GM19372 (cell line): ENCODE measurements around the gene PLCB4.

Experiments used
- ATAC-seq: cut with Tn5 transposase; IDR thresholded peaks from one replicate; pipeline ENCODE4 v1.9.1; 2021; ENCODE audit warnings: mild to moderate bottlenecking, low read depth, moderate library complexity; ENCODE audit not compliant: unreplicated experiment

PLCB4 gene

DNA sequence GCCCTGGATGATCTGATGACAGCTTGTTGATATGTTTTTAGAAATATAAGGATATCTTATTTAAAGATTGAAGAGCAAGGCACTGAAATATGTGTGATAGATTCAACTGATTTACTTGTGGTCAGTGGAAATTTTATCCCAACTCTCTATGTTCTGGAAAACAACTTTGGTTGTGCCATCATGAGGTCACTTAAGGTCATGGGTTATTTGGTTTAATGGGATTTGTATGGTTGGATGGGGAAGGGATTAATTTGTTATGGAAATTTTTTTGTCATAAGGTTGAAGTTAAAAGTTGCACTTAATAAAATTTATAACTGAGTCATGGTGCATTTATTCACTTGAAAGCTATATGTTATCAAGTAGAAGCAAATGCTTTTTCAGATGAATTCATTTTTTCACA lies 231.2 kb downstream of the PLCB4 start:
- no peak for ATAC-seq

DNA sequence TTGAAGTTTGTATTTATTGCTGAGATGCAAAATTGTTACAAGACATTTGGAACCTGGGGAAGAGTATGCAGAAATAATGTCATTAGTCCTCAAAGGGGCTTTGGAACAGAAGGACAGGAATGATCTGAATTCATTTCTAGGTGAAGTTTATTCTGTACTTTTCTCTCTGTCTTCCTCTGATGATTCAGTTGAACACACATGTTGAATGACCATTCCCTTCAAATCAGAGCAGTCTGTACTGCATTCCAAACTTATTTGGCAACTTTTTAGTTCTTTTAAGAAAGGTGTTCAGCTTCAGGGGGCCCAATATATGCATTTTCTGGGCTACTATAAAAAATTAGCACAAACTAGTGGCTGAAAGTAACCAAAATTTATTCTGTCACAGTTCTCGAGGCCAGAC lies 231.6 kb downstream of the PLCB4 start:
- ATAC-seq: no peak

DNA sequence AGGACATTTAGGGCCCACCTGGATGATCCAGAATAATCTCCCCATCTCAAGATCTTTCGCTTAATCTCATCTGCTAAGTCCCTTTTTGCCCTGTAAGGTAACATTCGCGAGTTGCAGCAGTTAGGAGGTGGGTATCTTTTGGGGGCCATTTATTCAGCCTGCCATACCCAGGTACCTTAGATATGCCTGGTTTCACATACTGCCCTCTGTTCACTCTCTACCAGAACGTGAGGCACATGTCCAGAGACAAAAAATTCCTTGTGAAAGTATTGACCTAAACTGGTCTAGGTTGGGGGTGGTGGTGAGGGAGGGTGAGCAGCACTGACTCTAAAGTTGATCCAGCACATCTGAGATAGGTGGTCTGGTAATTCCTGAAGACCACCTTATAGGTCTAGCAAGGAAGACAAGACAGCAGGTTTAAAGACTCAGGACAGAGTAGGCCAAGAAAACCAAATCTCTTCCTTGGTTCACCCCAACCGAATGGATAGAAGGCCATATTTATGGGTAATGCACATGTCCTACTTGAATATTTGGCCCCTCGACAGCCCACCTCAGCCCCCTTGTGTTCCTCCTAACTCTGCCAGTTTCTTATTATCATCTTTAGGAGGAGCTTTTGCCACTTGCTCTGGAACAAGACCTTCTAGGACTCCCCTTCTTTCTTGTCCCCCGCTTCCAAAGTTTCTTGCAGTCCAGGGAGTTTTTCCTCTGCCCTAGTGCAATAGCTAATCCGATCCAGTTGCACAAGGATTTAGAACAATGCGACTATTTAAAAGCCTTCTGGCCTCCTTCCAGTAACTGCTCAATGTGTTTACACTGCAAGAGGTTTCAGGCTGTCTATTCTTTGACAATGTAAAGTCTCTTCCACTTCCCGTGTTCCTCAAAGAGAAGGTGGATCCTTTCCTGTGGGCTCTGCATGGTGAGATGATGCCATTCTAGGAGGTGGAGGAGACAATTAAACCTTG lies 232.5 kb downstream of the PLCB4 start:
- ATAC-seq: no peak

DNA sequence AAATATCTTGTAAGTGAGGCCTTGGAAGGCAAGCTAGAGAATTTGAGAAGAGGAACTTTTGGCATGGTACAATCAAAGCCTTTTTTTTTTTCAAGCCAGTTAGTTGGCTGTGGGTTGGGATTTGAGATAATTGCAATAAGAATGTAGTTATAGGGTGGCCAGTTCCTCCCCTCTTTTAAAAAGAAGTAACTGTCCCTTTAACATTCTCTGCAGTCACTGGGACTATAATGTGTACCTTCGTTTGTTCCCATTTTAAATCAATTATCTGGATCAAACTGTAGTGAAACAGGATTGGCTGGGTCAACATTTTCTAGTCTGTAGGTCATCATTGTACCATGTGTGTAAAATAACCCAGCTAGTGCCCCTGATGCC lies 233.2 kb downstream of the PLCB4 start:
- no peak for ATAC-seq

GRCh38 chr20:9306521-9306920 lies 237.6 kb downstream of the PLCB4 start:
- no peak for ATAC-seq

GRCh38 chr20:9308056-9308455 lies 239.2 kb downstream of the PLCB4 start:
- no peak for ATAC-seq

DNA sequence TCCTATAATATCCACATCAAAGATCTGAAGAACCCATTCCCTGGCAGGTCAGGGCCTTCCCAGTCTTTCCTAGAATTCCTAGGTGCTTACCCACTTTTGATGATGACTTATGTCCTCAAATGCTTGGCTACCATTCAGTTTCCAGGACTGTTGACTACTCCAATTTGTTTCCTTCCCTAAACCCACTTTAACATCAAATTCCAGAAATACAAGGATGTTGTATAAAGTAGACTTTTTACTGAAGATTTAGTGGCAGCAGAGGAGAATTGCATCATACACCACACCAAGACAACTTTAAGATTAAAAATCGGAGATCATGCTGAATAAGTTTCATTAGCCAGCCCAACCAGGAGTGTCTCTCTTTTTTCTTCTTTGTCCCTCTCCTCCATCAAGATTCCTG lies 242.2 kb downstream of the PLCB4 start:
- ATAC-seq: no peak

DNA sequence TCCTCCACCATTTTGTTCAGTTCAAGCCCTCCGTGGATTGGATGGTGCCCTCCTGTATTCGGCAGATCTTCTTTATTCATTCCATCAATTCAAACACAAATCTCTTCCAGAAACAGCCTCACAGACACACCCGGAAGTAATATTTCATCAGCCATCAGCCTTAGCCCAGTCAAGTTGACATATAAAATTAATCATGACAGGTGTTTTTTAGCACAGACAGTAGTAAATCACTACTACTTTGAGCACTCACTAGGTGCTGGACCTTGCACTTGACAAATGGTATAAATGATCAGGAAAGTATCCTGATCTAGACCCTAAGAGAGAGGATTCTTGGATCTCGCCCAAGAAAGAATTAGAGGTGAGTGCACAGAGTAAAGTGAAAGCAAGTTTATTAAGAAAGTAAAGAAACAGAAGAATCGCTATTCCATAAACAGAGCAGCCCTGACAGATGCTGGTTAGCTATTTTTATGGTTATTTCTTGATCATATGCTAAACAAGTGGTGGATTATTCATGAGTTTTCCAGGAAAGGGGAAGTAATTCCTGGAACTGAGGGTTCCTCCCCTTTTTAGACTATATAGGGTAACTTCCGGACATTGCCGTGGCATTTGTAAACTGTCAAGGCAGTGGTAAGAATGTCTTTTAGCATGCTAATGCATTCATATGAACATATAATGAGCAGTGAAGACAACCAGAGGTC lies 250.9 kb downstream of the PLCB4 start:
- no peak for ATAC-seq

GRCh38 chr20:9321007-9321406 lies 252.1 kb downstream of the PLCB4 start:
- no peak for ATAC-seq

- no peak for ATAC-seq
Observed at GRCh38 chr20:9322661-9323060, 253.8 kb downstream of the PLCB4 start.

DNA sequence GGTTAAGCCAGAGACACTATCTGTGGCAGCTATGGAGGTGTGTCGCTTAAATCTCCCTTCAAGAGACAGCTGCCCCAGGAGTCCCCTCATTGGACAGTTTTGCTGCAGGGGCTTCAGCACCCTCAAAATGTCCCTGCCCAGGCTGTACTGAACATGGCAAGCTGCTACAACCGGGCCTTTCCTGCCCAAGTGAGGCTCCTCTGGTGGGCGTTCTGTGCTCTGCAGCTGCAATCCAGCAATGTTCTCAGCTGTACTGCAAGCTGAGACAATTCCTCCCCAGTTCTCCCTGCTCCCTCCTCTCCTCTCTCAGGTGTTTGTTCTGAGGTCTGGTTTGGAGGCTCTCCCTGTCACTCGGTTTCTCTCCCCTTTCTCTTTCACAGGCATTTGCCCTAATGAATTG lies 254.7 kb downstream of the PLCB4 start:
- ATAC-seq: no peak

- ATAC-seq: no peak
Observed at GRCh38 chr20:9329355-9330101, 260.6 kb downstream of the PLCB4 start.

GRCh38 chr20:9330151-9330550 lies 261.3 kb downstream of the PLCB4 start:
- ATAC-seq: no peak

GRCh38 chr20:9331707-9332435 lies 263.0 kb downstream of the PLCB4 start:
- no peak for ATAC-seq

DNA sequence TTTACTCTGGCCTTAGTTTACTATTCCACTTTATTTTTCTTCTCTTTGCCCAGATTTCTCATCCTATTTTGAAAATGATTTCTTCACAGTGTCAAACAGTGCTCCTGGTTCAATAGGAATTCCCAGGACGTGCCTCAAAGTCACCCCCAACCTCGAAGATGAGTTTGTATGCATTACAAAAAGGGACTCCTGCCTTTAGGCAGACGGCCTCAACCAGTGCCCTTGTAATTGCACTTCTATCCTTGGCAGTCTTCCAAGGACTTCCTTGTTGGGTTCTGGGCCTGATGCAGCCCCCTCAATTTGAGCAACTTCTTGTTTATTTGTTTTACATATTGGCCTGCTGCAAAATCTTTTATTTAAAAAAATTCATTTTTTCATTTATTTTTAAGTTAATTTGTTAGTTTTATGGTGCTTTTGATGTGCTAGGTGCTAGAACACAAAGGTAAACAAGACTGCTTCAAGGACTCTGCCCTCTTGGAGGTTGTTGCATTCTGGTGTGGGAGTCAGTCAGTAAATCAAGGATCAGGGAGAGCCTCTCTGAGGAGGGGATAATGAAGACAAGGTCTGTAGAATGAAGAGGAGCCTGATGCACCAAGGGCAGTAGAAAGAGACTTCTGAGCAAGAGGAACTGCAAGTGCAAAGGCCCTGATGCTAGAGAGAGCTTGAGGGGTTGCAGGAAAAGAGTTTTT lies 264.0 kb downstream of the PLCB4 start:
- no peak for ATAC-seq

- ATAC-seq: no peak
Observed at GRCh38 chr20:9334866-9335265, 266.0 kb downstream of the PLCB4 start.

DNA sequence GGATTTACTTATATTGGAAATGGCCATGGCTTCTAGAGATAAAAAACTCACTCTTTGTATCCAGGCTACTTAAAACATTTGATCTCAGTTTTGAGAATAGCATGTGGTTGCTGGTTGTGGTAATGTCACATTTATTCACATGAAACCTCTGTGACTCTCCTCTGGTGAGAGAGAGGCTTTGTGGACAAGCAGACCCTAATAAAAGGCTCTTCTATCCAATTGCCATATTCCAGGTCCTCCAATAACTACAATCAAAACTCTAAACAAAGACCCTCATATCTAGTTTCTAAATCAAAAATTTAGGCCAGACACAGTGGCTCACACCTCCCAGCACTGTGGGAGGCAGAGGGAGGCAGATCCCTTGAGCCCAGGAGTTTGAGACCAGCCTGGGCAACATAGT lies 269.2 kb downstream of the PLCB4 start:
- no peak for ATAC-seq

DNA sequence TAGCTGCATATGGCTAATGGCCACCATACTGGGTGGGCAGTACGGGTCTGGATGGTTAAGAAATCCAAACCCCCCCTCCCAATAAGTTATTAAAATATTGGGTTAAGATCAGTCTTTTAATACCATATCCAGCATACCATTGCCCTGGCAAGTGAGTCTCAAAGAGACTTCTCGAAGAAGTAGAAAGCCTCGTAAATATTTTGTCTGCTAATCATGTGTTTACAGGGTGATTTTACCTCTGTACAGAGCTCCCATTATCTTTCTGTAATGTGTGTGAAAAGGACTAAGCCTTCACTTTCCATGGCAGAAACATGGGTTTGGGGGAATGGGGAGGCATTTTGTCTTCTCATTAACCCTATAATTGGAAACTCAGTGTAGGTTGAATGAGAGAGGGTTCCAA lies 270.8 kb downstream of the PLCB4 start:
- ATAC-seq: no peak

- no peak for ATAC-seq
Observed at GRCh38 chr20:9342651-9343050, 273.8 kb downstream of the PLCB4 start.
